Measurements from ENCODE around the gene SLC6A19.
"Not testable (repeated sequence)": the region's sequence is repeated elsewhere in the genome, so short reads cannot be mapped to it uniquely, and the experiment has no call there.

SLC6A19 gene

GRCh38 chr5:1156754-1157460 lies 44.5 kb upstream of the SLC6A19 start:
- Histone ChIP-seq H3K9me3 (ENCODE audit: control extremely low read depth in 1 of 5, control insufficient read depth in 4 of 5, insufficient read depth in 2 of 5, low read depth in 1 of 5, low read length in 4 of 5) (peaks cover 0 to 7% (median 0%) of the 10 kb centered on the region in 5 experiments), H3K4me1 (ENCODE audit: control extremely low read depth in 1 of 4, control insufficient read depth in 4 of 4, insufficient read depth in 4 of 4, low read length in 3 of 4) (peaks cover 0 to 4% (median 0%) of the 10 kb centered on the region in 4 experiments), H3K4me3 (ENCODE audit: control insufficient read depth in 1 of 7, extremely low read depth in 1 of 7, insufficient read depth in 4 of 7, low read depth in 2 of 7, low read length in 6 of 7) (no peak overlapping the region), H3K27me3 (replicated peaks in 2 of 5; ENCODE audit: control insufficient read depth in 4 of 5, insufficient read depth in 5 of 5, low read length in 4 of 5) (peaks cover 0 to 86% (median 19%) of the 10 kb centered on the region in 5 experiments), H3K36me3 (ENCODE audit: control insufficient read depth in 4 of 4, insufficient read depth in 4 of 4, low read length in 3 of 4) (no peaks in the 10 kb centered on the region), H3K27ac (ENCODE audit: insufficient read depth in 1 of 2, low read depth in 1 of 2, low read length in 2 of 2, poor library complexity in 1 of 2, severe bottlenecking in 2 of 2) (no peak overlapping the region)
- WGBS (ENCODE audit: insufficient coverage) = 96% methylated on average over 11 of the region's 11 CpGs
- POLR2A ChIA-PET = no interaction called here
- CTCF ChIA-PET = interaction anchor here (0.6 to 0.7 kb wide), 2 partner anchors 11 to 490 kb away, joined by 3 read pairs; no protein-coding TSS in a partner anchor
- no peak for DNase-seq

GRCh38 chr5:1157461-1157986 lies 43.9 kb upstream of the SLC6A19 start:
- CTCF ChIA-PET = interaction anchor here (0.7 kb wide), 1 partner anchor 10 kb away, joined by 3 read pairs; no protein-coding TSS in a partner anchor
- POLR2A ChIA-PET; H3K4me3 ChIP-seq (ENCODE audit: control insufficient read depth in 1 of 7, extremely low read depth in 1 of 7, insufficient read depth in 4 of 7, low read depth in 2 of 7, low read length in 6 of 7); H3K36me3 ChIP-seq (ENCODE audit: control insufficient read depth in 4 of 4, insufficient read depth in 4 of 4, low read length in 3 of 4); H3K4me1 ChIP-seq (ENCODE audit: control extremely low read depth in 1 of 4, control insufficient read depth in 4 of 4, insufficient read depth in 4 of 4, low read length in 3 of 4); DNase-seq; H3K9me3 ChIP-seq (ENCODE audit: control extremely low read depth in 1 of 5, control insufficient read depth in 4 of 5, insufficient read depth in 2 of 5, low read depth in 1 of 5, low read length in 4 of 5); H3K27ac ChIP-seq (ENCODE audit: insufficient read depth in 1 of 2, low read depth in 1 of 2, low read length in 2 of 2, poor library complexity in 1 of 2, severe bottlenecking in 2 of 2): not testable (repeated sequence)
- peaks cover 0 to 83% (median 19%) of the 10 kb centered on the region in 5 experiments for H3K27me3 ChIP-seq (replicated peaks in 2 of 5; ENCODE audit: control insufficient read depth in 4 of 5, insufficient read depth in 5 of 5, low read length in 4 of 5)
- WGBS (ENCODE audit: insufficient coverage) = 90% methylated on average over 1 of the region's 2 CpGs

GRCh38 chr5:1158647-1159340 lies 42.6 kb upstream of the SLC6A19 start:
- peaks cover 0 to 70% (median 16%) of the 10 kb centered on the region in 5 experiments for H3K27me3 ChIP-seq (replicated peaks in 2 of 5; ENCODE audit: control insufficient read depth in 4 of 5, insufficient read depth in 5 of 5, low read length in 4 of 5)
- ChIA-PET CTCF (no interaction called here), POLR2A (interaction anchor here (0.5 kb wide), 1 partner anchor 42 kb away, joined by 3 read pairs; no protein-coding TSS in a partner anchor)
- H3K27ac ChIP-seq (ENCODE audit: insufficient read depth in 1 of 2, low read depth in 1 of 2, low read length in 2 of 2, poor library complexity in 1 of 2, severe bottlenecking in 2 of 2) = no peak overlapping the region
- no peak overlapping the region for H3K4me3 ChIP-seq (ENCODE audit: control insufficient read depth in 1 of 7, extremely low read depth in 1 of 7, insufficient read depth in 4 of 7, low read depth in 2 of 7, low read length in 6 of 7)
- H3K36me3 ChIP-seq (ENCODE audit: control insufficient read depth in 4 of 4, insufficient read depth in 4 of 4, low read length in 3 of 4) = no peaks in the 10 kb centered on the region
- DNase-seq = no peak
- peaks cover 0 to 7% (median 0%) of the 10 kb centered on the region in 5 experiments for H3K9me3 ChIP-seq (ENCODE audit: control extremely low read depth in 1 of 5, control insufficient read depth in 4 of 5, insufficient read depth in 2 of 5, low read depth in 1 of 5, low read length in 4 of 5)
- WGBS (ENCODE audit: insufficient coverage) = 80% methylated on average over 19 of the region's 20 CpGs
- peaks cover 0 to 4% (median 0%) of the 10 kb centered on the region in 4 experiments for H3K4me1 ChIP-seq (ENCODE audit: control extremely low read depth in 1 of 4, control insufficient read depth in 4 of 4, insufficient read depth in 4 of 4, low read length in 3 of 4)

- POLR2A ChIA-PET = interaction anchor here (0.5 kb wide), 1 partner anchor 42 kb away, joined by 3 read pairs; no protein-coding TSS in a partner anchor
- Histone ChIP-seq H3K9me3 (ENCODE audit: control extremely low read depth in 1 of 5, control insufficient read depth in 4 of 5, insufficient read depth in 2 of 5, low read depth in 1 of 5, low read length in 4 of 5) (peaks cover 0 to 7% (median 0%) of the 10 kb centered on the region in 5 experiments), H3K4me1 (ENCODE audit: control extremely low read depth in 1 of 4, control insufficient read depth in 4 of 4, insufficient read depth in 4 of 4, low read length in 3 of 4) (peaks cover 0 to 4% (median 0%) of the 10 kb centered on the region in 4 experiments), H3K36me3 (ENCODE audit: control insufficient read depth in 4 of 4, insufficient read depth in 4 of 4, low read length in 3 of 4) (no peaks in the 10 kb centered on the region), H3K27ac (ENCODE audit: insufficient read depth in 1 of 2, low read depth in 1 of 2, low read length in 2 of 2, poor library complexity in 1 of 2, severe bottlenecking in 2 of 2) (no peak overlapping the region), H3K4me3 (ENCODE audit: control insufficient read depth in 1 of 7, extremely low read depth in 1 of 7, insufficient read depth in 4 of 7, low read depth in 2 of 7, low read length in 6 of 7) (no peak overlapping the region), H3K27me3 (replicated peaks in 2 of 5; ENCODE audit: control insufficient read depth in 4 of 5, insufficient read depth in 5 of 5, low read length in 4 of 5) (peaks cover 0 to 65% (median 15%) of the 10 kb centered on the region in 5 experiments)
- CTCF ChIA-PET = no interaction called here
- DNase-seq = no peak
- 85% methylated on average over 10 of the region's 11 CpGs for WGBS (ENCODE audit: insufficient coverage)
Measured at GRCh38 chr5:1159341-1159675, 42.1 kb upstream of the SLC6A19 start.

GRCh38 chr5:1159774-1160406 lies 41.5 kb upstream of the SLC6A19 start:
- Histone ChIP-seq H3K4me3 (ENCODE audit: control insufficient read depth in 1 of 7, extremely low read depth in 1 of 7, insufficient read depth in 4 of 7, low read depth in 2 of 7, low read length in 6 of 7) (no peak overlapping the region), H3K27ac (ENCODE audit: insufficient read depth in 1 of 2, low read depth in 1 of 2, low read length in 2 of 2, poor library complexity in 1 of 2, severe bottlenecking in 2 of 2) (no peak overlapping the region), H3K27me3 (replicated peaks in 2 of 5; ENCODE audit: control insufficient read depth in 4 of 5, insufficient read depth in 5 of 5, low read length in 4 of 5) (peaks cover 0 to 61% (median 10%) of the 10 kb centered on the region in 5 experiments), H3K36me3 (ENCODE audit: control insufficient read depth in 4 of 4, insufficient read depth in 4 of 4, low read length in 3 of 4) (no peaks in the 10 kb centered on the region), H3K4me1 (ENCODE audit: control extremely low read depth in 1 of 4, control insufficient read depth in 4 of 4, insufficient read depth in 4 of 4, low read length in 3 of 4) (peaks cover 0 to 4% (median 0%) of the 10 kb centered on the region in 4 experiments), H3K9me3 (ENCODE audit: control extremely low read depth in 1 of 5, control insufficient read depth in 4 of 5, insufficient read depth in 2 of 5, low read depth in 1 of 5, low read length in 4 of 5) (peaks cover 0 to 7% (median 0%) of the 10 kb centered on the region in 5 experiments)
- POLR2A ChIA-PET = no interaction called here
- CTCF ChIA-PET = interaction anchor here (0.6 kb wide), 1 partner anchor 166 kb away, joined by 3 read pairs; no protein-coding TSS in a partner anchor
- no peak for DNase-seq
- WGBS (ENCODE audit: insufficient coverage) = 82% methylated on average over 4 of the region's 4 CpGs

GRCh38 chr5:1161108-1161832 lies 40.1 kb upstream of the SLC6A19 start:
- H3K27ac ChIP-seq (ENCODE audit: insufficient read depth in 1 of 2, low read depth in 1 of 2, low read length in 2 of 2, poor library complexity in 1 of 2, severe bottlenecking in 2 of 2) = no peak overlapping the region
- POLR2A ChIA-PET = no interaction called here
- H3K4me1 ChIP-seq (ENCODE audit: control extremely low read depth in 1 of 4, control insufficient read depth in 4 of 4, insufficient read depth in 4 of 4, low read length in 3 of 4) = no peaks in the 10 kb centered on the region
- peaks cover 0 to 7% (median 0%) of the 10 kb centered on the region in 5 experiments for H3K9me3 ChIP-seq (ENCODE audit: control extremely low read depth in 1 of 5, control insufficient read depth in 4 of 5, insufficient read depth in 2 of 5, low read depth in 1 of 5, low read length in 4 of 5)
- H3K27me3 ChIP-seq (replicated peaks in 2 of 5; ENCODE audit: control insufficient read depth in 4 of 5, insufficient read depth in 5 of 5, low read length in 4 of 5) = peaks cover 0 to 58% (median 13%) of the 10 kb centered on the region in 5 experiments
- WGBS (ENCODE audit: insufficient coverage) = 93% methylated on average over 23 of the region's 23 CpGs
- H3K36me3 ChIP-seq (ENCODE audit: control insufficient read depth in 4 of 4, insufficient read depth in 4 of 4, low read length in 3 of 4) = no peaks in the 10 kb centered on the region
- CTCF ChIA-PET = interaction anchor here (0.6 to 3.7 kb wide), 5 partner anchors 11 to 206 kb away, joined by 3 to 24 read pairs (median 3); no protein-coding TSS in a partner anchor
- DNase-seq = no peak
- no peak overlapping the region for H3K4me3 ChIP-seq (ENCODE audit: control insufficient read depth in 1 of 7, extremely low read depth in 1 of 7, insufficient read depth in 4 of 7, low read depth in 2 of 7, low read length in 6 of 7)

All from common myeloid progenitor, CD34-positive (primary cell).